Islet of Langerhans (tissue), 1 donor: ENCODE results near the gene AP4S1.
"Not testable (repeated sequence)": the region's sequence is repeated elsewhere in the genome, so short reads cannot be mapped to it uniquely, and the experiment has no call there.

ENCODE experiments used
- FAIRE-seq: peaks from one replicate; lab custom pipeline; 2011; peaks lifted over from hg19 to GRCh38; lab: Jason Lieb, UNC

The AP4S1 gene

DNA sequence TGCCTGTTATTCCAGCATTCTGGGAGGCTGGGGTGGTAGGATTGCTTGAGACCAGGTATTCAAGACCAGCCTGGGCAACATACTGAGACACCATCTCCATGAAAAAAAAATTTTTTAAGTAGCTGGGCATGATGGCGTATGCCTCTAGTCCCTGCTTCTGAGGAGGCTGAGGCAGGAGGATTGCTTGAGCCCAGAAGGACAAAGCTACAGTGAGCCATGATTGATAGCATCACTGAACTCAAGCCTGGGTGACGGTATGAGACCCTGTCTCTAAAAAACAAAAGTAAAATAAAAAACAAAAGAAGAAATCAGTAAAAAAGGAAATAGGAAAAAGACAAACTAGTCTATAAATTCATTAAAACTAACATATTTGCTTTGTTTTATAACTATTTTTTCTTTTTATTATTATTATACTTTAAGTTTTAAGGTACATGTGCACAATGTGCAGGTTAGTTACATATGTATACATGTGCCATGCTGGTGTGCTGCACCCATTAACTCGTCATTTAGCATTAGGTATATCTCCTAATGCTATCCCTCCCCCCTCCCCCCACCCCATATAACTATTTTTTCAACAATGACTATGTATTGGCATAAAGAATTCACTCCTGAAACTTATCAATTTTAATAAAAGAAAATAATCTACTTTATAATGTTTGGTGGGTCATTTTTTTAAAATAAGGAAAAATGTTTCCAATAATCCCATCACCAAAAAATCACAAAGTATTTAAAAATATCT is 15.4 kb upstream of the AP4S1 start:
- no peak for FAIRE-seq

DNA sequence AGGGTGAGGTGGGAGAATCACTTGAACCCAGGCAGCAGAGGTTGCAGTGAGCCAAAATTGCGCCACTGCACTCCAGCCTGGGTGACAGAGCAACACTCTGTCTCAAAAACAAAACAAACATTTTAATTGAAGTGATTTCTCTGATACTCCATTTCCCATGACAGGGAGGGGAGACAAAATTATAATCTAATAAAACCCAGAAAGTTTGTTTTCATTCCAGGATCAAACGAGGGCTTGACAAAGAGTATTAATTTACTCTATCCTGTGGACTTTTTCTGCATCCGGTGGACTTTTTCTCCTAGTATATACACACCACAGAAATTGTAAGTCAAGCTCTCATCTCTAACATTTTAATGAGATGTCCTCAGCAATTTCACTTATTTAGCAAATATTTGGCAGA is 14.5 kb upstream of the AP4S1 start:
- FAIRE-seq = no peak

DNA sequence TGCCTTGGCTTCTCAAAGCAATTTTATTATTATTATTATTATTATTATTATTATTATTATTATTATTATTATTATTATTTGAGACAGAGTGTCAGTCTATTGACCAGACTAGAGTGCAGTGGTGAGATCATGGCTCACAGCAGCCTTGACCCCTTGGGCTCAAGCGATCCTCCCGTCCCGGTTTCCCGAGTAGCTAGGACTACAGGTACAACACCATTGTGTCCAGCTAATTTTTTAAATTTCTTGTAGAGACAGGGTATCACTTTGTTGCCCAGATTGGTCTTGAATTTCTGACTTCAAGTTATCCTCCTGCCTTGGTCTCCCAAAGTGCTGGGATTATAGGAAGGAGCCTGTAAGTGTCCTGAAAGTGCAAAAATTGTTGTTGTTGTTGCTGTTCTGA is 11.6 kb upstream of the AP4S1 start:
- FAIRE-seq = no peak

DNA sequence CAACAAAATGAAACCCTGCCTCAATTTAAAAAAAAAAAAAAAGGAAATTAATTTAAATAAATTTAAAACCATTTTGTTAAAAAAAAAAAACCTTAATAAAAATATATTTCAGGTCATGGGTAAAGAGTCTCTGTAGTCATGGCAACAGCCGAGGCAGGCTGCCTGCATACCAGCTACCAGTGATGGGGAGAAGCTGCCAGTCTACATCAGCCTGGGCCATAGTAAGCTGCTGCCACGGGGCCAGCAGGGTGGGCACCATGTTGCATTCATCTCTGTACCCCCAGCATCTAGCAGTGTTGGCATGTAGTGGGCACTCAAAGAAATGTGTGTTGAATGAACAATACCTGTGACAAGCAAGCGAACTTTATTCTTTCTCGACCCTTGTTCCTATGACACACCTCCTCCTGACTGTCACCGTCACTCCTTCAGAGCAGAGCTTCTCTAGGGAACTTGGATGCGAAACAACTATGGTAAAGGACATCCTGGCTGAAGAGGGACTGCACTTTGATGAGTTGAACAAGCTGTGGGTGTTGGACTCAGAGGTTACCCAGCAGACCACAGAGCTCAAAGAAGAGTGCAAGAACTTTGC is 7.3 kb upstream of the AP4S1 start:
- no peak for FAIRE-seq

DNA sequence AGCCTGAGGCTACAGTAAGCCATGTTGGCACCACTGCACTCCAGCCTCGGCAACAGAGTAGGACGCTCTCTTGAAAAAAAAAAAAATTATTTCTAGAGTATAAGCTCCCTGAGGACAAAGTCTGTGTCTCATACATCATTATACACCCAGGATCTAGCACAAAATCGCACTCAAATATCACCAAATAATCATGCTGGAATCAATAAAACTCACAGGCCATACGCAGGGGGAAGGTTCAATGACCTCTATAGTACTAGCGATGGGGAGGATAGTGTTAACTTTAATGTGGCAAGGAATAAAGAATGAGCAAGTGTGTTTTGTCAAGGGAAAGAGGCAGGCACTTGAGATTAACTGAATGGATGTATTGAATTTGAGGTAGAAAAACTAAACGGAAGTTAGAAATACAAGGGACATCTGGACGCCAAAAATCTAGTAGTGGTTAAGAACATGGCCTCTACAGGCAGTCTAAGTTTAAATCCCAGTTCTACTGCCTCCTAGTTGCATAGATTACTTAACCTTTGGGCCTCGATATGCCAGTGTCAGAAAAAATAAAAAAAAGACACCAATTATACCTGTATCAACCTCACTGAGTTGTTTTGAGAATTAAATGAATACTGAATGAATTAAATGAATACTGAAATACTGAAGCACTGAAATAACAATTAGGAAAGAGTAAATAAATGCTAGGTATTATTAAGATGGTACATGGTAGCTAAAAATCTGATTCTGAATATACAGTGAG is 4.4 kb upstream of the AP4S1 start:
- no peak for FAIRE-seq

DNA sequence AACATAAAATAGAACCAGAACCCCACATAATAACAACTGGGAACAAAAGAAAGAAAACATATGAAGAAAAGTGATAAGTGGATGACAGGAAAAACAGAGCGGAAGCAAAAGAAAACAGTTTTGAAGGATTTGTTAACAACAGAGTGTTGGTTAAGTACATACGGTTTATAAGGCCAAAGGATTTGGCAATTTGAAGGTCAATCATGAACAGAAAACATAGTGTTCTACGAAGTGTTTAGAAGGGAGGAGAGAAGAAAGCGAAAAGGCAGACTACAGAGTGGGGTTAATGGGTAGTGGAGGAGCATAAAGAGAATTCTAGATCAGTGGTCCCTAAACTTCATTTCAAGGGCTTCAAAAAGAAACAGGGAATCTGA is 3.9 kb upstream of the AP4S1 start:
- no peak for FAIRE-seq

DNA sequence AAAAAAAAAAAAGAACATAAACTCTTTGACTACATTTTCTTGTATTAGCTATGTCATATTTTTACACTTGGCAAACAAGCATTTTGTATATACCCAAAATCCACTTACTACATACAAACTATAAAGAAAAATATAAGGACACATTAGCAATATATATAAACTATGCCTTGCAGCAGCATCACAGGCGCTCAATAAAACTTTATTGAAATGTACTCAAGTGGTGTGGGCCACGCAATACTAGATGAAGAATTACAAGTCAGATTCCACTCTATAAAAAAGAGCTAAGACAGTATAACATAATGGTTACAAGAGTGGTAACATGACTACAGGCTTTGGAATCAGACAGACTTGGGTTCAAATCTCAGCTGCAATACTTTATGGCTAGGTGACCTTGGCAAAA is 3.1 kb upstream of the AP4S1 start:
- FAIRE-seq = no peak

DNA sequence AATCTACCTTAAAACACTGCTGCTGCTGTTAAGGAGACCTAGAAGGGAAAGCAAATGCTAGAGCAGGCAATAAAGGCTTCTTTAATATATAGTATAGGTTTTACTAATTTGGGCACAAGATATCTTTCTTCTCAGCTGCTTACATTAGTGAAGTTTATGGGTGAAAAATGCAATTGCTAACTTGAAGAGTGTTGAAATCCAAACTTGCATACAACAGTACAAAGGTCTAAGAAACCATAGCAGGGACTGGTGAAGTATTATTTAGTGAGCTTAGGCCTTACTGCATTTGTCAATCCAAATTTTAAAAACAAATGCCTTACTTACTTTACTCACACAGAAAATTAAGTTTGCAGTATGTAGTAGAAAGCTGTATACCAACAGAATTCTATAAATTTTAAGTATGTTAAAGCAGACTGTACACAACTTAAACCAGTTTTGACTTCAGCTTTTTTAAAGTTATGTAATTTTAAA is 1.4 kb upstream of the AP4S1 start:
- no peak for FAIRE-seq

DNA sequence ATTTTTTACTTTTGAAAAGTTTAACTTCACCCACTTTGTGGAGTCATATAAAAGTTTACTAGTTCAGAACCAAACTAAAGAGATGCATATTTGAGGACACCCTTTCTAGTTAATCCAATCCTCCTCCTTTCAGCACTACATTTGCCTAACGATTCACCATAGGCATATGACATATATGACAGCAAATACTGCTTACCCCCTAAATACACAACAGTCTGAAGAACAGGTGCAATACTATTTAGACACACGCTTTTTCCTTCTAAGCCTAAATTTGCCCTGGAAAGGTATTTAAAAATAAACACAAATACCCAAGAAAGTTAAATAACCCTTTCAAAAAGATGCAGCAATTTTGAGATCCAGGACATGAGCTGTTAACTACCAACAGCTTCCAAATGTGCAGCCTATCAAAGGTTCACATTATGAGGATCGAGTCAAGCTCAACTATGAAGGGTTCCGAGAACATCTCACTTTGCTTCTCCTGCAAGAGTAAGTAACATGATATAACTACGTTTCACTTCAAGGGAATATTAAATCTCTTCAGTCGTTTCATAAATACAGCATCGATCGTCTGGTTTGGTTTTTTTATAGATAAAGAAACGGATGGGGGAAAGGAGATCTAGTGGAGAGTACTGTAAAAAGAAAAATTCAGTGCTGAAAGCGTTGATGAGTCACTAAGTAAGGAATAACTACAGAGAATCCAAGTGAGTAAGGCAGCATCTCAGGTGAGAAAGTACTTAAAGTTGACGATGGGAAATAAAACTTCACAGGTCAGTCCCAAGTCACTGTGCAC is 677 bp upstream of the AP4S1 start:
- no peak for FAIRE-seq

DNA sequence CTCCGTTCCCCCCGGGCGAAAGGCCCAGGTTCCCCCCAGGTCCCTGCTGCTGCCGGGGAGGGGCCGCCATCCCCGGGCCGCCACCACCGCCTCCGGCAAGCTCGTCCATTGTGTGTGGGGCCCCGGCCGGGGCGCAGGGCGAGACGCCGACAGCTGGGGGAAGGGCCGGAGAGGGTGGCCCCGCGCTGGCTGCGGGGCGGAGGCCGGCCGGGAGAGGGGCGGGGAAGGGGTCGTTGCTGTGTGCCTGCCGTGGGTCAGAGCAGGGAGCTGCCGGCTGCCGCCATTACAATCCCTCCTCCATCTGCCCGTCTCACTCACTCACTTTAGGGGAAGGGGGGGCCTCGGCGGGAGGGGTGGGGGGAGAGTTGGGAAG is 614 bp downstream of the AP4S1 start, which contains the start of gene STRN3:
Gene STRN3, minus strand, starts transcription at position 303 of the 373 bp plus-strand sequence. Its CDS starts 194 bp downstream, at position 109.
- no peak for FAIRE-seq

DNA sequence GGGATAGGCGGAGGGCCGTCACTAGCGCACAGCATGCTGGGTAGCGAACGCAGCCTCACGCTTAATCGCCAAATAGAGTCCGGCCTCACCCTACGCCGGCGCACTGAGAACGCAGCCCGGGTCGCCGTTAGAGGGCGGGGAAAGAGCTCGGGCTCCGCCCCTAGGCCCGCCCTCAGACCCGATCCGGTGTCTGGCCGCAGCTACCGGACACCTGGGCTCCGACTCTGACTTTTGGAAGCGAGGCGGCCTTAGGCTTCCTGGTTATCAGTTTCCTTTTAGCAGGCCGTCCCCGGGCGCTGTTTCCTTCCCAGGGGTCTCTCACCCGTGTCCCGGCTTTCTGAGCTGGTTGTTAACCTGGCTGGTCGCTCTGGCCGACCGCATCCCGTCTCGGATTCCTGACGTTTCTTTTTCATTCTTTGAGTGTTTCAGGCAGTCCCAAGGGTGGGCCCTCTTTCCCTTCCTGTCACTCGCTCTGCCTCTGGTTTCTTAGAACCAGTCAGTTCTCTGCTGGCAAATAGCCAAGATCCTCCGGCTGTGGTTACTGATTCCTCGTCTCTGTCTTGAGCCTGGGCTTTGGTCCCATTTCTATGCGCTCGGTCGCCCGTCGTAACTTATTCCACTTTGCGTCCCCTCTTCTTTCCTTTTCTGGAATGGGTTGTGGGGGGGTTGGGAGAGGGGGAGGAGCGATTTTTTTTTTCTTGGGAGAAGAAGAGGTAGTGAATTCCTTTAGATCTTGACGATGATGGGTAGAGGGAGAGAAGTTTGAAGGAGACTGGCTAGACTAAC is 1.2 kb downstream of the AP4S1 start:
- FAIRE-seq = no peak

DNA sequence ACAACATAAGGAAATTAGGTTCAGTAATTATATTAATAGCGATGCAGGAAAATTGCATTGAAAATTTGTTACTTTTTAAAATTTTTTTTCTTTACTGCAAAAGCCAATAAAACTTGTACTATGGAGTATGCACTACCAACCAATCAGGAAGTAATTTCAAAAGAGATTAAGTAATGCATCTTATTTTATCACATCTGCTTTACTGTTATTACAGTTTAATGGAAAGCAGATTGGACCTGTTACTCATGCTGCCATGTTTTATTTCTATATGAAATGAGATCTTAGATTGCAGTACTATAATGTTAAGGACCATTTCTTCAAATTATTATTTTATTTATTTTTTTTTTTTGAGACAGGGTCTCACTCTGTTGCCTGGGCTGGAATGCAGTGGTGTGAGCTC is 2.4 kb downstream of the AP4S1 start:
- FAIRE-seq = no peak

DNA sequence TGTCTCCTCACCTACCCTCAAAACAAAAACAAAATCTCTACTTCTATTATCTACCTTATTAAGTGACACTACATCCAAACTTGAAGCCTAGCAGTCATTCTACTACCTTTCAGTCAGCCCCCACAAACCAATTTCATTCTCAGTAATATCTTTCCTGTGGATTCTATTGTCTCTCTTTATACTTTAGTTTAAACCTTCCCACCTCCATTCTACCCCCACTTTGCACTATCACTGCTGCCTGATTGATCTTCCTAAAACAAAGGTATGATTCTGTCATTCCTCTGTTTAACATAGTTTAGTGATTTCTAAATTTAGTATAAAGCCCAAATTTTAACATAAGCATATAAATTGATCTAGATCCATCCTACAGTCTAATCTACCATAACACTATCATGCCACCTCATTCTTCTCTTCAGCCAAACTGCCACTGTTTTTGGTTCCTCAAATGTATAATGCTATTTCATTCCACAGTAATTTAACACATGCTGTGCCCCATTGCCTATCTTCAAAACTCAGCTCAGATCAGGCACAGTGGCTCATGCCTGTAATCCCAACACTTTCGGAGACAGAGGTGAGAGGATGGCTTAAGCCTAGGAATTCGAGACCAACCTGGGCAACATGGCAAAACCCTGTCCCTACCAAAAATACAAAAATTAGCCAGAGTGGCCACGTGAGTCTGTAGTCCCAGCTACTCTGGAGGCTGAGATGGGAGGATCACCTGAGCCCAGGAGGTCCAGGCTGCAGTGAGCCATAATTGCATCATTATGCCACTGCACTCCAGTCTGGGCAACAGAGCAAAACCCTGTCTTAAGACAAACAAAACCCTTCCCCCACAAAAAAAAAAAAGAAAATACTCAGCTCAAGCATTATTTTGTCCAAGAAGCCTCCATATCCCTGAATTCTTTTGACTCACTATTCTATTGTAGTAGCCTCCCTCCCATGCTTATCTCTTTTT is 3.8 kb downstream of the AP4S1 start:
- FAIRE-seq = no peak

DNA sequence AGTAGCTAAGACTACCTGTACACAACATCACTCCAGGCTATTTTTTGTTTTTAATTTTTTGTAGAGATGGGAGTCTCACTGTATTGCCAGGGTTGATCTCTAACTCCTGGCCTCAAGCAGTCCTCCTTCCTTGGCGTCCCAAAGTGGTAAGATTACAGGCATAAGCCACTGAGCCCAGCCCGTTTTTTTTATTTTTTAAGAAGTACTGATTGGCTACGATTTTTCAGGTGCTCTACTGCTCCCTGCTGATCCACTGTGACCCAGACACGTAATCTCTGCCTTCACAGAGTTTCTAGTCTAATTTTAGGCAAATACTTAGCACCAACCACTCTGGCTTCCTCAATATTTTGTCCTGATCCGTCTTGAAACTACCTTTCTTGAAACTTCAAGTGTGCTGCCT is 5.0 kb downstream of the AP4S1 start:
- no peak for FAIRE-seq

DNA sequence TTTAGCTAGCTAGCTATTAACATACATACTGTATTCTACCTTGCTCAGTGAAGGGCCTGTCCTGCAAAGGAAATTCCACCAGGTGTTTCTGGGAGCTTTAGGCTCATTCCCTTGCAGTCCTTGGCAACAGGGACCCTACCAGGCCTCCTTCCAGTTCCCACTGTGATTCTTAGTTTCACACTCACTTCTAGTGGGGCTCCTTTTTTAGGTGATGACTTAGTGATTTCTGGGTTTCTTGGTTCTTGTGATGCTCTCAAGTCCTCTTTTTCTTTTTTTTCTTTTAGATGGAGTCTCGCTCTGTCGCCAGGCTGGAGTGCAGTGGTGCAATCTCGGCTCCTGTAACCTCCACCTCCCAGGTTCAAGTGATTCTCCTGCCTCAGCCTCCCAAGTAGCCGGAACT is 11.1 kb downstream of the AP4S1 start:
- FAIRE-seq = no peak

DNA sequence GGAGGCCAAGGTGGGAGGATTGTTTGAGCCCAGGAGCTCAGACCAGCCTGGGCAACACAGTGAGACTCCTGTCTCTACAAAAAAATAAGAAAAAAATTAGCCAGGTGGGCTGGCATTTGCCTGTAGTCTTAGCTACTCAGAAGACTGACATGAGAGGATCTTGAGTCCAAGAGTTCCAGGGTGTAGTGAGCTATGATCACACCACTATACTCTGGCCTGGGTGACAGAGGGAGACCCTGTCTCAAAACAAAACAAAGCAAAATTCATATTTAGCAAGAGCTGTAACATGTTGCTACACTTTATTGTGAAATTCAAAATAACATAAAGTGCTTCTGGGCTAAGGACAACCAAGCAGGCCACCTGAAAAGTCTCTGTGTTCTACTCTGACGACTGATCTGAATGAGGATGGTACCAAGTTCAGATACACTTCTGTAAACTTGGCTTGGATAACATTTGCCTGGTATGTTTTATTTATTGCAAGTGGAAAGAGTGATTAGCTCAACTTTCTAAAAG is 12.3 kb downstream of the AP4S1 start:
- FAIRE-seq = no peak

DNA sequence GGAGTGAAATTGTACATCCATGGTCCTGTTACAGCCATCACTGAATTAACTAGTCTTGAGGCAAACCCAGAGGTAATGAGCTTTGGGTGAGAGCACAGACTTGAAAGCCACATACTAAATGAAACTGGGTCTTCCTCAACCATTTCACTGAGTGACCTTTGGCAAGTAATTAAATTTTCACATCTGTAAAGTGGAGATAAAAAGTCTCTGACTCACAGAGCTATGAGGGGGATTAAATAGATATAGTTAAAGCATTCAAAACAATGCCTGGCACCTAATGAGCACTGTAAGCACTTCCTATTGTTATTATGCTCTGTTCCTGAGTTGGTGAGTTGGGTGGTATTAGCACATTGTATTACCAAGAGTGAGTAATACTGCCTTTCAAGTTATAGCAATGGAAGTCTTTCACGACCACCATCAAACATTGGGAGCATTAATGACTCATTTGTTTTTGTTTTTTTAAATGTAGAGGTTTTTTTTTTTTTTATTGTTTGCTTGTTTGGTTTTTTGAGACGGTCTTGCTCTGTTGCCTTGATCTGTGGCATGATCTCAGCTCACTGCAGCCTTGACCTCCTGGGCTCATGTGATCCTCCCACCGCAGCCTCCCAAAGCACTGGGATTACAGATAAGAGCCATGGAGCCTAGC is 13.2 kb downstream of the AP4S1 start:
- no peak for FAIRE-seq

DNA sequence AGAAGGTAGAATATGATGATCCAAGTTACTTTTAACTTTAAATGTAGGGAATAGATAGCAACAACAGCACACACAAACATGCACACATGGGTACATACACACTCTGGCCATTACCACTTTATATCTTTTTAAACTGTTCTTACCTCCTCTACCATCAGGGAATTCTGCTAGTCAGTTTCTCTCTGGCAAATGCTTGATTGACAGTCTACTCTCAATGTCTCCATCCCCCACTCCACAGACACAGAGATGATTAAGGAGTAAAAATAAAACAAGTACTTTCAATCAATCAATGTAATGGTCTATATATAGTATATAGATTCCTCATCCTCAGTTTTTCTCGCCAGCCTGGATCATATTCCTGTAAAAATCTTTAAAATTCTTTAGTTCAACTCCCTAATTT is 16.9 kb downstream of the AP4S1 start:
- no peak for FAIRE-seq

DNA sequence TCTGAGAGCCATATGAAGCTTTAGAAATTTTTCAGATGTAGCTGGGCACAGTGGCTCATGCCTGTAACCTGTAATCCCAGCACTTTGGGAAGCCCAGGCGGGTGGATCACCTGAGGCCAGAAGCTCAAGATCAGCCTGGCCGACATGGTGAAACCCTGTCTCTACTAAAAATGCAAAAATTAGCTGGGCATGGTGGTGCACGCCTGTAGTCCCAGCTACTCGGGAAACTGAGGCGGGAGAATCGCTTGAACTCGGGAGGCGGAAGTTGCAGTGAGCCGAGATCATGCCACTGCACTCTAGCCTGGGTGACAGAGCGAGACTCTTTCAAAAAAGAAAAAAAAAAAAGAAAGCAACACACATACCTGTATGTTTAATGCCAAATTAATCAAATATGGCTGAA is 17.4 kb downstream of the AP4S1 start:
- not testable (repeated sequence) for FAIRE-seq

DNA sequence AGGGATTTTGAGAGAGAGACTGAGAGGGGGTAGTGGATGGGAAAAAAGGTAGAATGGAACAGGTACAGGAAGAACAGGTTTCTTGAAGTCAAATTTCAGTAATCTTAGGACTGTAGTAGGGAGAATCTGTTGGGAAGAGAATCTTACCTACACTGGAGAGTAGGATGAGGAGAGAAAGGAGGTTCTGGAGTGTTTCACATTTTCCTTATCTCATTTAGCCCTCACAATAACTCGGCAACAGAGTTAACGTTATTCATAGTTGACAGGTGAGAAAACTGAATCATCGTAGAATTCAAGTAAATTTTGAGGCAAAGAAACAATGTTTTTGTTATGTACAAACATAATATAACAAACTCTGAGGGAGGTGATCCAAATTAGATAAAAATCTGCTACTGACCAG is 17.9 kb downstream of the AP4S1 start:
- no peak for FAIRE-seq
